HEK293 (cell line): ENCODE measurements around the gene RGL3.

ENCODE experiments used
- GLIS1 ChIP-seq: fragments of 450-650 bp; formaldehyde crosslinking; IDR thresholded peaks from 2 replicates; pipeline ENCODE4 v1.5.1; 2016; ENCODE audit warnings: missing biosample characterization, missing genetic modification characterization
- KLF1 ChIP-seq: fragments of 450-650 bp; formaldehyde crosslinking; IDR thresholded peaks from 2 replicates; pipeline ENCODE4 v1.5.1; 2016; ENCODE audit warnings: missing biosample characterization, missing genetic modification characterization
- KLF16 ChIP-seq: fragments of 450-650 bp; formaldehyde crosslinking; IDR thresholded peaks from 2 replicates; pipeline ENCODE4 v1.5.1; 2017; ENCODE audit warnings: missing biosample characterization, missing genetic modification characterization
- KLF8 ChIP-seq: fragments of 450-650 bp; formaldehyde crosslinking; IDR thresholded peaks from 2 replicates; pipeline ENCODE4 v1.5.1; 2016; ENCODE audit warnings: missing biosample characterization, missing genetic modification characterization
- KLF9 ChIP-seq: fragments of 450-650 bp; formaldehyde crosslinking; IDR thresholded peaks from 2 replicates; pipeline ENCODE4 v1.5.1; 2016; ENCODE audit warnings: missing biosample characterization, missing genetic modification characterization, low read depth
- MEIS1 ChIP-seq: sonication (generic); formaldehyde crosslinking; IDR thresholded peaks from 2 replicates; pipeline ENCODE4 v1.8.1; 2022; ENCODE audit warnings: missing genetic modification reagents, mild to moderate bottlenecking, borderline replicate concordance
- OVOL3 ChIP-seq: fragments of 450-650 bp; formaldehyde crosslinking; IDR thresholded peaks from 2 replicates; pipeline ENCODE4 v1.5.1; 2016; ENCODE audit warnings: missing biosample characterization, missing genetic modification characterization
- REPIN1 ChIP-seq: fragments of 450-650 bp; formaldehyde crosslinking; IDR thresholded peaks from 2 replicates; pipeline ENCODE4 v1.5.1; 2017; ENCODE audit warnings: missing biosample characterization, missing genetic modification characterization, low read depth
- SP7 ChIP-seq: fragments of 450-650 bp; formaldehyde crosslinking; IDR thresholded peaks from 2 replicates; pipeline ENCODE4 v1.5.1; 2016; ENCODE audit warnings: missing biosample characterization, missing genetic modification characterization
- ZBTB17 ChIP-seq: fragments of 450-650 bp; formaldehyde crosslinking; IDR thresholded peaks from 2 replicates; pipeline ENCODE4 v1.5.1; 2016; ENCODE audit warnings: missing biosample characterization, missing genetic modification characterization
- ZBTB21 ChIP-seq: fragments of 450-650 bp; formaldehyde crosslinking; IDR thresholded peaks from 2 replicates; pipeline ENCODE4 v1.5.1; 2017; ENCODE audit warnings: missing biosample characterization, missing genetic modification characterization
- ZNF140 ChIP-seq: fragments of 450-650 bp; formaldehyde crosslinking; IDR thresholded peaks from 2 replicates; pipeline ENCODE4 v1.5.1; 2016; ENCODE audit warnings: missing biosample characterization, missing genetic modification characterization
- ZNF146 ChIP-seq: fragments of 450-650 bp; formaldehyde crosslinking; IDR thresholded peaks from 2 replicates; pipeline ENCODE4 v1.5.1; 2016; ENCODE audit warnings: missing biosample characterization, missing genetic modification characterization
- ZNF157 ChIP-seq: fragments of 450-650 bp; formaldehyde crosslinking; IDR thresholded peaks from 2 replicates; pipeline ENCODE4 v1.5.1; 2016; ENCODE audit warnings: missing biosample characterization, missing genetic modification characterization
- ZNF175 ChIP-seq: fragments of 450-650 bp; formaldehyde crosslinking; IDR thresholded peaks from 2 replicates; pipeline ENCODE4 v1.5.1; 2016; ENCODE audit warnings: missing biosample characterization, missing genetic modification characterization
- ZNF239 ChIP-seq: fragments of 450-650 bp; formaldehyde crosslinking; IDR thresholded peaks from 2 replicates; pipeline ENCODE4 v1.5.1; 2016; ENCODE audit warnings: missing biosample characterization, missing genetic modification characterization
- ZNF311 ChIP-seq: fragments of 450-650 bp; formaldehyde crosslinking; IDR thresholded peaks from 2 replicates; pipeline ENCODE4 v1.5.1; 2017; ENCODE audit warnings: missing biosample characterization, missing genetic modification characterization, borderline replicate concordance
- ZNF600 ChIP-seq: fragments of 450-650 bp; formaldehyde crosslinking; IDR thresholded peaks from 2 replicates; pipeline ENCODE4 v1.5.1; 2016; ENCODE audit warnings: missing biosample characterization, missing genetic modification characterization
- ZNF621 ChIP-seq: fragments of 450-650 bp; formaldehyde crosslinking; IDR thresholded peaks from 2 replicates; pipeline ENCODE4 v1.5.1; 2017; ENCODE audit warnings: missing biosample characterization, missing genetic modification characterization
- ZNF791 ChIP-seq: fragments of 450-650 bp; formaldehyde crosslinking; IDR thresholded peaks from 2 replicates; pipeline ENCODE4 v1.5.1; 2016; ENCODE audit warnings: missing biosample characterization, missing genetic modification characterization
- TF ChIP-seq, protein P1 (sequence below): fragments of 450-650 bp; formaldehyde crosslinking; IDR thresholded peaks from 2 replicates; pipeline ENCODE4 v1.5.1; 2017; ENCODE audit warnings: missing biosample characterization, missing genetic modification characterization
- TF ChIP-seq, protein P2 (sequence below): fragments of 450-650 bp; formaldehyde crosslinking; IDR thresholded peaks from 2 replicates; pipeline ENCODE4 v1.5.1; 2017; ENCODE audit warnings: missing biosample characterization, missing genetic modification characterization
- TF ChIP-seq, protein P3 (sequence below): fragments of 450-650 bp; formaldehyde crosslinking; IDR thresholded peaks from 2 replicates; pipeline ENCODE4 v1.5.1; 2016; ENCODE audit warnings: missing biosample characterization, missing genetic modification characterization
- TF ChIP-seq, protein P4 (sequence below): fragments of 450-650 bp; formaldehyde crosslinking; optimal IDR thresholded peaks from 2 replicates; pipeline ENCODE3; 2016; ENCODE audit warnings: missing biosample characterization, mild to moderate bottlenecking, missing genetic modification characterization
- TF ChIP-seq, protein P5 (sequence below): fragments of 450-650 bp; formaldehyde crosslinking; IDR thresholded peaks from 2 replicates; pipeline ENCODE4 v1.5.1; 2016; ENCODE audit warnings: missing biosample characterization, missing genetic modification characterization
- TF ChIP-seq, protein P6 (sequence below): fragments of 450-650 bp; formaldehyde crosslinking; IDR thresholded peaks from 2 replicates; pipeline ENCODE4 v1.5.1; 2016; ENCODE audit warnings: missing biosample characterization, missing genetic modification characterization

The RGL3 gene

DNA sequence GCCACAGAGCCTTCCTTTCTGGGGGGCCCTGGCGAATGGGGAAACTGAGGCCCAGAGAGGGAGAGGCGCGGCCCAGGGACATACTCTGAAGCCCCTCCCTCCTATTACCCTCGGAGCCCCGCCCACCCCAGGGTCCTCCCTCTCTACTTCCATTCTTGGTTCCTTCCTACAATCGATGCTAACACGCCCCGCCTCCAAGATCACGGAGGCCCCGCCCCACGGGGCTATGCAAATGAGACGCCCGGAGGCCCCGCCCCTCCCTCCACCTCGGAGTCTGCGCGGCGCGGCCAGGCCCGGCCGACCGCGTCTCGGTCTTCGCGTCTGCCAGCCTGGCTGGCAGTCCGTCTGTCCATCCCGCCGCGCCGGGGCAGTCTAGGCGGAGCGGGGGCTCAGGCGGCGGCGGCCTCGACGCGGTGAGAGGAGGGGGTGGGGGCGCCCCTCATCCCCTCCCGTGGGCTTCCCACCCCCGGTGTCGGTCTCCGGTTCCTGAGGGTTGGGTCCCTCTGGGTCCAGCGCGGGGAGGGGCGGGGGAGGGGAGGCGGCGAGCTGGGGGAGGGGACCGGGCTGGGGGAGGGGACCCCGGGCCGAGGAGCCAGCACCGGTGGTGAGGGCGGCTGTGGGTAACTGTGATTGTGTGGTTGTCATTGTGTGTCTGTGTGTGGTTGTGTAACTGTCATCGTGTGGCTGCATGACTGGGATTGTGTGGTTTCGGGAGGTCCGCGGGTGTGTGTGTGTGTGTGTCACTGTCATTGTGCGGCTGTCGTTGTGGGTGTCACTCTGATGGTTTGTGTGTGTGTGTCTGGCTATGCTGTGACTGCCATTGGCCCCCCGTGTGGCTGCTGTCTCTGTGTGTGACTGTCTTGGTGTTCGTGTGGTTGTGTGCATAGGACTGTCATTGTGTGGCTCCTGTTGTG is 63.7 kb downstream of the RGL3 start, which contains the start of gene PLPPR2 (continued):
- TF ChIP-seq, protein P1, sequence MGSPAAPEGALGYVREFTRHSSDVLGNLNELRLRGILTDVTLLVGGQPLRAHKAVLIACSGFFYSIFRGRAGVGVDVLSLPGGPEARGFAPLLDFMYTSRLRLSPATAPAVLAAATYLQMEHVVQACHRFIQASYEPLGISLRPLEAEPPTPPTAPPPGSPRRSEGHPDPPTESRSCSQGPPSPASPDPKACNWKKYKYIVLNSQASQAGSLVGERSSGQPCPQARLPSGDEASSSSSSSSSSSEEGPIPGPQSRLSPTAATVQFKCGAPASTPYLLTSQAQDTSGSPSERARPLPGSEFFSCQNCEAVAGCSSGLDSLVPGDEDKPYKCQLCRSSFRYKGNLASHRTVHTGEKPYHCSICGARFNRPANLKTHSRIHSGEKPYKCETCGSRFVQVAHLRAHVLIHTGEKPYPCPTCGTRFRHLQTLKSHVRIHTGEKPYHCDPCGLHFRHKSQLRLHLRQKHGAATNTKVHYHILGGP (tag by site-specific recombination) = no peak
- TF ChIP-seq, protein P2, sequence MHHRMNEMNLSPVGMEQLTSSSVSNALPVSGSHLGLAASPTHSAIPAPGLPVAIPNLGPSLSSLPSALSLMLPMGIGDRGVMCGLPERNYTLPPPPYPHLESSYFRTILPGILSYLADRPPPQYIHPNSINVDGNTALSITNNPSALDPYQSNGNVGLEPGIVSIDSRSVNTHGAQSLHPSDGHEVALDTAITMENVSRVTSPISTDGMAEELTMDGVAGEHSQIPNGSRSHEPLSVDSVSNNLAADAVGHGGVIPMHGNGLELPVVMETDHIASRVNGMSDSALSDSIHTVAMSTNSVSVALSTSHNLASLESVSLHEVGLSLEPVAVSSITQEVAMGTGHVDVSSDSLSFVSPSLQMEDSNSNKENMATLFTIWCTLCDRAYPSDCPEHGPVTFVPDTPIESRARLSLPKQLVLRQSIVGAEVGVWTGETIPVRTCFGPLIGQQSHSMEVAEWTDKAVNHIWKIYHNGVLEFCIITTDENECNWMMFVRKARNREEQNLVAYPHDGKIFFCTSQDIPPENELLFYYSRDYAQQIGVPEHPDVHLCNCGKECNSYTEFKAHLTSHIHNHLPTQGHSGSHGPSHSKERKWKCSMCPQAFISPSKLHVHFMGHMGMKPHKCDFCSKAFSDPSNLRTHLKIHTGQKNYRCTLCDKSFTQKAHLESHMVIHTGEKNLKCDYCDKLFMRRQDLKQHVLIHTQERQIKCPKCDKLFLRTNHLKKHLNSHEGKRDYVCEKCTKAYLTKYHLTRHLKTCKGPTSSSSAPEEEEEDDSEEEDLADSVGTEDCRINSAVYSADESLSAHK (tag by site-specific recombination) = peak; percentile 60; the same call in 1 of the 2 replicates
- TF ChIP-seq KLF16 (tag by site-specific recombination) (peak; percentile 72; the same call in 1 of the 2 replicates), ZNF621 (no peak), REPIN1 (peak; percentile 68; the same call in 1 of the 2 replicates), GLIS1 (peak; percentile 62), ZNF600 (tag by site-specific recombination) (peak; percentile 63; the same call in 1 of the 2 replicates), OVOL3 (tag by site-specific recombination) (no peak), ZNF175 (tag by site-specific recombination) (0 out of 2 replicates have a peak, but pooled peaks have one; percentile 27), SP7 (tag by site-specific recombination) (peak; percentile 63; the same call in 1 of the 2 replicates), KLF8 (tag by site-specific recombination) (no peak; the same call in 1 of the 2 replicates), ZNF157 (0 out of 2 replicates have a peak, but pooled peaks have one; percentile 48), ZNF239 (tag by site-specific recombination) (peak; percentile 56; the same call in 1 of the 2 replicates), KLF9 (tag by site-specific recombination) (peak; percentile 50; the same call in 1 of the 2 replicates), ZNF791 (tag by site-specific recombination) (no peak), ZNF140 (tag by site-specific recombination) (no peak), ZNF146 (peak; percentile 57; the same call in 1 of the 2 replicates), ZBTB21 (no peak), MEIS1 (CRISPR knock-in tag) (no peak), ZBTB17 (tag by site-specific recombination) (0 out of 2 replicates have a peak, but pooled peaks have one; percentile 26), ZNF311 (tag by site-specific recombination) (no peak), KLF1 (peak; percentile 57)
- TF ChIP-seq, protein P3, sequence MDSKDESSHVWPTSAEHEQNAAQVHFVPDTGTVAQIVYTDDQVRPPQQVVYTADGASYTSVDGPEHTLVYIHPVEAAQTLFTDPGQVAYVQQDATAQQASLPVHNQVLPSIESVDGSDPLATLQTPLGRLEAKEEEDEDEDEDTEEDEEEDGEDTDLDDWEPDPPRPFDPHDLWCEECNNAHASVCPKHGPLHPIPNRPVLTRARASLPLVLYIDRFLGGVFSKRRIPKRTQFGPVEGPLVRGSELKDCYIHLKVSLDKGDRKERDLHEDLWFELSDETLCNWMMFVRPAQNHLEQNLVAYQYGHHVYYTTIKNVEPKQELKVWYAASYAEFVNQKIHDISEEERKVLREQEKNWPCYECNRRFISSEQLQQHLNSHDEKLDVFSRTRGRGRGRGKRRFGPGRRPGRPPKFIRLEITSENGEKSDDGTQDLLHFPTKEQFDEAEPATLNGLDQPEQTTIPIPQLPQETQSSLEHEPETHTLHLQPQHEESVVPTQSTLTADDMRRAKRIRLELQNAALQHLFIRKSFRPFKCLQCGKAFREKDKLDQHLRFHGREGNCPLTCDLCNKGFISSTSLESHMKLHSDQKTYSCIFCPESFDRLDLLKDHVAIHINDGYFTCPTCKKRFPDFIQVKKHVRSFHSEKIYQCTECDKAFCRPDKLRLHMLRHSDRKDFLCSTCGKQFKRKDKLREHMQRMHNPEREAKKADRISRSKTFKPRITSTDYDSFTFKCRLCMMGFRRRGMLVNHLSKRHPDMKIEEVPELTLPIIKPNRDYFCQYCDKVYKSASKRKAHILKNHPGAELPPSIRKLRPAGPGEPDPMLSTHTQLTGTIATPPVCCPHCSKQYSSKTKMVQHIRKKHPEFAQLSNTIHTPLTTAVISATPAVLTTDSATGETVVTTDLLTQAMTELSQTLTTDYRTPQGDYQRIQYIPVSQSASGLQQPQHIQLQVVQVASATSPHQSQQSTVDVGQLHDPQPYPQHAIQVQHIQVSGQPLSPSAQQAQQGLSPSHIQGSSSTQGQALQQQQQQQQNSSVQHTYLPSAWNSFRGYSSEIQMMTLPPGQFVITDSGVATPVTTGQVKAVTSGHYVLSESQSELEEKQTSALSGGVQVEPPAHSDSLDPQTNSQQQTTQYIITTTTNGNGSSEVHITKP = peak; percentile 69
- TF ChIP-seq, protein P4, sequence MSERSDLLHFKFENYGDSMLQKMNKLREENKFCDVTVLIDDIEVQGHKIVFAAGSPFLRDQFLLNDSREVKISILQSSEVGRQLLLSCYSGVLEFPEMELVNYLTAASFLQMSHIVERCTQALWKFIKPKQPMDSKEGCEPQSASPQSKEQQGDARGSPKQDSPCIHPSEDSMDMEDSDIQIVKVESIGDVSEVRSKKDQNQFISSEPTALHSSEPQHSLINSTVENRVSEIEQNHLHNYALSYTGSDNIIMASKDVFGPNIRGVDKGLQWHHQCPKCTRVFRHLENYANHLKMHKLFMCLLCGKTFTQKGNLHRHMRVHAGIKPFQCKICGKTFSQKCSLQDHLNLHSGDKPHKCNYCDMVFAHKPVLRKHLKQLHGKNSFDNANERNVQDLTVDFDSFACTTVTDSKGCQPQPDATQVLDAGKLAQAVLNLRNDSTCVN (tag by site-specific recombination) = peak; percentile 26
- TF ChIP-seq, protein P5, sequence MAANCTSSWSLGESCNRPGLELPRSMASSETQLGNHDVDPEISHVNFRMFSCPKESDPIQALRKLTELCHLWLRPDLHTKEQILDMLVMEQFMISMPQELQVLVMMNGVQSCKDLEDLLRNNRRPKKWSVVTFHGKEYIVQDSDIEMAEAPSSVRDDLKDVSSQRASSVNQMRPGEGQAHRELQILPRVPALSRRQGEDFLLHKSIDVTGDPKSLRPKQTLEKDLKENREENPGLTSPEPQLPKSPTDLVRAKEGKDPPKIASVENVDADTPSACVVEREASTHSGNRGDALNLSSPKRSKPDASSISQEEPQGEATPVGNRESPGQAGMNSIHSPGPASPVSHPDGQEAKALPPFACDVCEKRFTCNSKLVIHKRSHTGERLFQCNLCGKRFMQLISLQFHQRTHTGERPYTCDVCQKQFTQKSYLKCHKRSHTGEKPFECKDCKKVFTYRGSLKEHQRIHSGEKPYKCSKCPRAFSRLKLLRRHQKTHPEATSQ (tag by site-specific recombination) = peak; percentile 81; the same call in 1 of the 2 replicates
- TF ChIP-seq, protein P6, sequence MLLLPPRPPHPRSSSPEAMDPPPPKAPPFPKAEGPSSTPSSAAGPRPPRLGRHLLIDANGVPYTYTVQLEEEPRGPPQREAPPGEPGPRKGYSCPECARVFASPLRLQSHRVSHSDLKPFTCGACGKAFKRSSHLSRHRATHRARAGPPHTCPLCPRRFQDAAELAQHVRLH (tag by site-specific recombination) = peak; percentile 68
